ENCODE measurements around the gene C1QL4. TPM values are rescaled to one million over a fixed set of nuclear protein-coding genes. Genes with fewer than 3 reads are reported as not detected.

The C1QL4 gene
- total RNA-seq, 1 experiment from 2014 or later, result not detected

DNA sequence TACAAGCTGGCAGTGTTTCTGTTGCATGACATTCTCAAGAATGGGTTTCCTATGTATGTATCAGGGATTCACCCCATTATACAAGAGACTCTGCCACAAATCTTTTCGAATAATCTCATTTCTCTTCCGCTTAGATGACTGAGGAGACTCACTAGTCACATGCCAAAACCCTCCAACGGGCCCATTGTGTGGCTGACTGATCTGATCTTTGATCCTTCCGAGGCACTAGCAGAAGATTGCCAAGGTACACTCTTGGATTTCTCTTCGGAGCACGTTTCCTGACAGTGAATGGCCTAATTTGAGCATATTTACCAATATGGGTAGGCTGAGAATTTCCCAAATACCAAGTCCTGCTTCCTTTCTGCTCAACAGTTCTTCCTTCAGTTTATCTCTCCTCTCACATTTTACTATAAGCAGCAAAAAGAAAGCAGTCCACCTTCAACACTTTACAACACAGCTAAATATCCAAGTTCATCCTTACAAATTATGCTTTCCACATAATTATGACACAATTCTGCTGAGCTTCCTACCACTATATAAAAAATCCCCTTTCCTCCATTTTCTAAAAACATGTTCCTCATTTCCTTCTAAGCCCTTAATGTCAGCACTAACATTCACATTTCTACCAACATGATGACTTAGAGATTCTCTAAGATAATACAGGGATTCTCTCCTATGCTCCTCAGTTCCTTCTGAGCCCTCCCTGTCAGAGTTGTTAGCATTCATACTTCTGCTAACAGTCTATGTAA is 31.1 kb downstream of the C1QL4 start:
- CTCF ChIA-PET, result interaction anchor here (0.6 to 0.8 kb wide), 2 partner anchors 8 to 21 kb away, joined by 3 to 5 read pairs; no protein-coding TSS in a partner anchor
- no peak for DNase-seq
- H3K36me3 Mint-ChIP-seq (ENCODE audit: insufficient read depth, unreplicated experiment), result no peaks in the 10 kb centered on the region
- no peaks in the 10 kb centered on the region for H3K4me1 Mint-ChIP-seq (ENCODE audit: low read depth, unreplicated experiment)
- TF ChIP-seq, protein P1, sequence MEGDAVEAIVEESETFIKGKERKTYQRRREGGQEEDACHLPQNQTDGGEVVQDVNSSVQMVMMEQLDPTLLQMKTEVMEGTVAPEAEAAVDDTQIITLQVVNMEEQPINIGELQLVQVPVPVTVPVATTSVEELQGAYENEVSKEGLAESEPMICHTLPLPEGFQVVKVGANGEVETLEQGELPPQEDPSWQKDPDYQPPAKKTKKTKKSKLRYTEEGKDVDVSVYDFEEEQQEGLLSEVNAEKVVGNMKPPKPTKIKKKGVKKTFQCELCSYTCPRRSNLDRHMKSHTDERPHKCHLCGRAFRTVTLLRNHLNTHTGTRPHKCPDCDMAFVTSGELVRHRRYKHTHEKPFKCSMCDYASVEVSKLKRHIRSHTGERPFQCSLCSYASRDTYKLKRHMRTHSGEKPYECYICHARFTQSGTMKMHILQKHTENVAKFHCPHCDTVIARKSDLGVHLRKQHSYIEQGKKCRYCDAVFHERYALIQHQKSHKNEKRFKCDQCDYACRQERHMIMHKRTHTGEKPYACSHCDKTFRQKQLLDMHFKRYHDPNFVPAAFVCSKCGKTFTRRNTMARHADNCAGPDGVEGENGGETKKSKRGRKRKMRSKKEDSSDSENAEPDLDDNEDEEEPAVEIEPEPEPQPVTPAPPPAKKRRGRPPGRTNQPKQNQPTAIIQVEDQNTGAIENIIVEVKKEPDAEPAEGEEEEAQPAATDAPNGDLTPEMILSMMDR (IDR thresholded peaks at IDR 0.05; ENCODE audit: unreplicated experiment), result no peak
- peaks cover 49% of the 10 kb centered on the region for H3K27me3 Mint-ChIP-seq (ENCODE audit: unreplicated experiment)
- no peak overlapping the region for H3K27ac Mint-ChIP-seq (ENCODE audit: unreplicated experiment)
- no peak overlapping the region for H3K4me3 Mint-ChIP-seq (ENCODE audit: low read depth, unreplicated experiment)
- H3K9me3 Mint-ChIP-seq (ENCODE audit: low read depth, unreplicated experiment), result peaks cover 2% of the 10 kb centered on the region
- intact Hi-C loops (cut with micrococcal nuclease; ENCODE audit: unreplicated experiment), result no loop called here
- no TSS peak for BruUV-seq (replicated peaks)

DNA sequence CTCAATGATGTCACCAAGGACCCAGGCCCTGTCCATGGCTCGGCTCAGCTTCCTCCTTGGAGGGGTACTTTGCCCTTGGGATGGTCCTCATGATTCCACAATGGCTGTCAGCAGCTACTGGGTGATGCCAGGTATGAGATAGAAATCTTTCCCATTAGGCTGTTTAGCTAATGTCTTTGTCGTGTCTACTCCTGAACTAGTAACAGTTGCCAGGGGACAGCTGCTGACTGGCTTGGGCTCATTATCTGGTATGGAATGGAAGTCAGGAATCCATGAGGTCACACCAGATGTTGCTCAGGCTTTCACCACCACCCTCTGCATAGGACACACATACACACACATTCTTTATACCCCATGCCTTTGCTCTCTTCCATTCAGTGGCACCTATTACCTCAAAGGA is 32.8 kb downstream of the C1QL4 start:
- H3K4me3 Mint-ChIP-seq (ENCODE audit: low read depth, unreplicated experiment), result no peak overlapping the region
- CTCF ChIA-PET, result interaction anchor here (0.5 to 0.6 kb wide), 2 partner anchors 21 to 123 kb away, joined by 3 to 4 read pairs; no protein-coding TSS in a partner anchor
- intact Hi-C loops (cut with micrococcal nuclease; ENCODE audit: unreplicated experiment), result no loop called here
- peaks cover 46% of the 10 kb centered on the region for H3K27me3 Mint-ChIP-seq (ENCODE audit: unreplicated experiment)
- no peaks in the 10 kb centered on the region for H3K36me3 Mint-ChIP-seq (ENCODE audit: insufficient read depth, unreplicated experiment)
- no peak overlapping the region for H3K27ac Mint-ChIP-seq (ENCODE audit: unreplicated experiment)
- DNase-seq, result no peak
- no peaks in the 10 kb centered on the region for H3K4me1 Mint-ChIP-seq (ENCODE audit: low read depth, unreplicated experiment)
- TF ChIP-seq, protein P1 (IDR thresholded peaks at IDR 0.05; ENCODE audit: unreplicated experiment), result no peak
- H3K9me3 Mint-ChIP-seq (ENCODE audit: low read depth, unreplicated experiment), result peaks cover 2% of the 10 kb centered on the region
- BruUV-seq (replicated peaks), result no TSS peak

DNA sequence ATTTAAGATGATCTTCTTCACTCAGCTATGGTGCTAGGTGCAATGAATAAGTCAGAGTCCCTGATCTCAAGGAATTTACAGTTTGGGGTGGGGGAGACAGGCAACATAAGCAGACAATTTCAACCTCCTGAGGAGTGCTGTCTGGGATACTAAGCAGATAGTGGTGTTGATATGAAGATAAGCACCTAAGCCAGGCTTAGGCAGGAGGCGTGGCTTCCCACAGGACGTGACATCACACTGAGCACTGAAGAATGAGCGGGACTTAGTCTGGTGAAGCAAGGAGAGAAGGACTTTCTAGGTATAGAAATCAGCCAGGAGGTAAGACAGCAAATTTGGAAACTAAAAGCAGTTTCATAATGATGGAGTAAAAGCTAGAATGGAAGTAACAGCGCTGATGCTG is 35.2 kb downstream of the C1QL4 start:
- Mint-ChIP-seq H3K27me3 (ENCODE audit: unreplicated experiment) (peaks cover 39% of the 10 kb centered on the region), H3K4me3 (ENCODE audit: low read depth, unreplicated experiment) (no peak overlapping the region), H3K36me3 (ENCODE audit: insufficient read depth, unreplicated experiment) (peaks cover 8% of the 10 kb centered on the region), H3K27ac (ENCODE audit: unreplicated experiment) (no peak overlapping the region), H3K4me1 (ENCODE audit: low read depth, unreplicated experiment) (peaks cover 20% of the 10 kb centered on the region), H3K9me3 (ENCODE audit: low read depth, unreplicated experiment) (peaks cover 2% of the 10 kb centered on the region)
- no TSS peak for BruUV-seq (replicated peaks)
- intact Hi-C loops (cut with micrococcal nuclease; ENCODE audit: unreplicated experiment), result no loop called here
- no peak for DNase-seq
- CTCF ChIA-PET, result no interaction called here
- TF ChIP-seq, protein P1 (IDR thresholded peaks at IDR 0.05; ENCODE audit: unreplicated experiment), result no peak

DNA sequence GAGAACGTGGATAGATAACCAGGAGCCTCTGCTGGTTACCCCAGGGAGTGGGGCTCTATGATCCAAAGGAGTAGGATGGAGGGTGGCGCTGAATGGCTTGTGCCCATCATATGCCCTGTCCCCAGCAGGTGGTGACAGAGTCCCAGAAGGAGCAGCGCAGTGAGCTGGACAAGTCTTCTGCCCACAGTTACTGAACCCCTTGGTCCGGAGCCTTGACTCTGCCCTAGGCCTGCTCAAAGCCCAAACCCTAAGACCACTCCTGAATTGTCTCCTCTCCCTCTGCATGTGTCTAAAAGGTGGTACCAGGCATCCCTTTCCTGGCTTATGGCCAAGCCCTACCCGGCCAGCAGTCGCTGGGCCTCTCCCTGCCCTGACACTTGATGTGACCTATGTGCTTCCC is 38.8 kb downstream of the C1QL4 start:
- TF ChIP-seq, protein P1 (IDR thresholded peaks at IDR 0.05; ENCODE audit: unreplicated experiment), result no peak
- no TSS peak for BruUV-seq (replicated peaks)
- peaks cover 24% of the 10 kb centered on the region for H3K27me3 Mint-ChIP-seq (ENCODE audit: unreplicated experiment)
- peaks cover 23% of the 10 kb centered on the region for H3K4me1 Mint-ChIP-seq (ENCODE audit: low read depth, unreplicated experiment)
- DNase-seq, result peak; percentile 52
- CTCF ChIA-PET, result interaction anchor here (0.6 to 1.8 kb wide), 6 partner anchors 8 to 256 kb away, joined by 3 to 7 read pairs (median 4); partner anchors contain the start of genes KMT2D and TROAP
- peak overlapping the region; percentile 60 for H3K4me3 Mint-ChIP-seq (ENCODE audit: low read depth, unreplicated experiment)
- H3K36me3 Mint-ChIP-seq (ENCODE audit: insufficient read depth, unreplicated experiment), result peaks cover 11% of the 10 kb centered on the region
- H3K27ac Mint-ChIP-seq (ENCODE audit: unreplicated experiment), result no peak overlapping the region
- no peaks in the 10 kb centered on the region for H3K9me3 Mint-ChIP-seq (ENCODE audit: low read depth, unreplicated experiment)
- intact Hi-C loops (cut with micrococcal nuclease; ENCODE audit: unreplicated experiment), result no loop called here

Measured in Calu3 (cell line).